T-helper 22 cell (primary cell): ENCODE measurements around the gene CACNB2.
"Not testable (repeated sequence)": the region's sequence is repeated elsewhere in the genome, so short reads cannot be mapped to it uniquely, and the experiment has no call there.

Source experiments
- DNase-seq: peaks from one replicate; pipeline ENCODE4 v3.0.0-alpha.2; 2020; ENCODE audit warnings: low read depth

Gene CACNB2

DNA sequence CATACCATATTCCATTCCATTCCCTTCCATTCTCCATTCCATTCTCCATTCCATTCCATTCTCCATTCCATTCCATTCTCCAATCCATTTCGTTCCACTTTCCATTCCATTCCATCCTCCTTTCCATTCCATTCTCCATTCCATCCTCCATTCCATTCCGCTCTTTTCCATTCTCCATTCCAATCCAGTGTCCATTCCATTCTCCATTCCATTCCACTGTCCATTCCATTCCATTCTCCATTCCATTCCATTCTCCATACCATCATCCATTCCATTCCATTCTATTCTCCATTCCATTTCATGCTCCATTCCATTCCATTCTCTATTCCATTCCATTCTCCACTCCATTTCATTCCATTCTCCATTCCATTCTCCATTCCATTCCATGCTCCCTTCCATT is 430.2 kb downstream of the CACNB2 start:
- DNase-seq: not testable (repeated sequence)

DNA sequence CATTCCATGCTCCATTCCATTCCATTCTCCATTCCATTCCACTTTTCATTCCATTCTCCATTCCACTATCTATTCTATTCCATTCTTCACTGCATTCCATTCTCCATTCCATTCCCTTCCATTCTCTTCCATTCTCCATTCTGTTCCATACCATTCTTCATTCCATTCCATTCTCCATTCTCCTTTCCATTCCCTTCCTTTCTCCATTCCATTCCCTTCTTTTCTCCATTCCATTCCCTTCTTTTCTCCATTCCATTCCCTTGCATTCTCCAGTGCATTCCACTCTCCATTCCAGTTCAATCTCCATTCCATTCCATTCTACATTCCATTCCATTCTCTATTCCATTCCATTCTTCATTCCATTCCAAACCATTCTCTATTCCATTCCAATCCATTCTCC is 430.9 kb downstream of the CACNB2 start:
- no peak for DNase-seq

DNA sequence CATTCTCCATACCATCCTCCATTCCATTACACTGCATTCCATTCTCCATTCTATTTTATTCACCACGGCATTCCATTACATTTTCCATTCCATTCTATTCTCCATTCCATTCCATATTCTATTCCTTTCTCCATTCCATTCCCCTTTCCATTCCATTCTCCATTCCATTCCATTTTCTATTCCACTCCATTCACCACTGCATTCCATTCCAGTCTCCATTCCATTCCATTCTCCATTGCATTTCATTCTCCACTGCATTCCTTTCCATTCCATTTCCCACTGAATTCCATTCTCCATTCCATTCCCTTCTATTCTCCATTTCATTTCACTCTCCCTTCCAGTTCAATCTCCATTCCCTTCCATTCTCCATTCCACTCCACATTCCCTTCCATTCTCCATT is 431.6 kb downstream of the CACNB2 start:
- no peak for DNase-seq

GRCh38 chr10:18572959-18573561 is 432.8 kb downstream of the CACNB2 start:
- no peak for DNase-seq

- no peak for DNase-seq
These were observed 436.4 kb downstream of the CACNB2 start for GRCh38 chr10:18576586-18576985.

DNA sequence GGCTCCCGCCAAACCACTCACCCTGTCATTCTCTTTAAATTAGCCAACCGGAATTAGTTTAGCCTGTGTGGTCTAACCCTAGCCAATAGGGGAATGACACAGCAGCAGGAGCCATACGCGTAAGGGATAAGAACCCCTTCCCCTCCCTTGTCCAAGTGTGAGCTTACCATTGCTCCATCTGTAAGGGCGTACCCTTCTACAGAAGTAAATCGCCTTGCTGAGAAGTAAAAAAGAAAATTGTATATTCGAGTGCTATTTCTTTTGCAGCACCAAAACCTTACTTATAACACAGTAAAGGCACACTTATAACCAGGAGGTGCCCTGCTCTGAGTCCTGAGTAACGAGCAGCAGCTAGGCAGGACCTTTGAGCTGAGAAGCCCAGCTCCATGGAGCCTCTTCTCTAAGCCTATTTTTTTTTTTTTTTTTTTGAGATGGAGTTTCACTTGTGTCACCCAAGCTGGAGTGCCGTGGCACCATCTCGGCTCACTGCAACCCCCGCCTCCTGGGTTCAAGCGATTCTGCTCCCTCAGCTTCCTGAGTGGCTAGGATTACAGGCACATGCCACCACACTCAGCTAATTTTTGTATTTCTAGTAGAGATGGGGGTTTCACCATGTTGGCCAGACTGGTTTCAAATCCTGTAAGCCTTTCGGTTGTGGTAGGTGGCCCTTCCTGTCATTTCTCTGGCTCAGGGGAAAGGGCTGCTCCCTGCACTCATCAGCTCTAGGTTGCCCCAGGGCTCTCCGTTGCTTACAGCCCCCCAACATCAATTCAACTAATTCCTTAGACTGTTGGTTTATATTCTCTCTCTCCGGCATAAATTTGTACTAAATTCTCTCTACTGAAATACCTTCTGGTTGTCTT is 437.8 kb downstream of the CACNB2 start:
- DNase-seq: no peak

- DNase-seq: no peak
These were observed 442.6 kb downstream of the CACNB2 start for GRCh38 chr10:18582803-18583202.

- no peak for DNase-seq
These were observed 443.5 kb downstream of the CACNB2 start for GRCh38 chr10:18583575-18584270.

DNA sequence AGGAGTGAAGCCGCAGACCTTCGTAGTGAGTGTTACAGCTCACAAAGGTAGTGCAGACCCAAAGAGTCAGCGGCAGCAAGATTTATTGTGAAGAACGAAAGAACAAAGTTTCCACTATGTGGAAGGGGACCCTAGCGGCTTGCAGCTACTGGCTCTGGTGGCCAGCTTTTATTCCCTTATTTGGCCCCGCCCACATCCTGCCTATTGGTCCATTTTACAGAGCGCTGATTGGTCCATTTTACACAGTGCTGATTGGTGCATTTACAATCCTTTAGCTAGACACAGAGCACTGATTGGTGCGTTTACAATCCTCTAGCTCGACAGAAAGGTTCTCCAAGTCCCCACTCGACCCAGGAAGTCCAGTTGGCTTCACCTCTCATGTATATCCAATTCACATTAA is 446.4 kb downstream of the CACNB2 start:
- DNase-seq: not testable (repeated sequence)

- not testable (repeated sequence) for DNase-seq
These were observed 450.9 kb downstream of the CACNB2 start for GRCh38 chr10:18591141-18591540.
